ENCODE results near the gene INPP4B.

Gene INPP4B

GRCh38 chr4:142778900-142779299 is 67.2 kb downstream of the INPP4B start:
- DNase-seq (ENCODE audit: low read depth): peak; percentile 11
- no peak for TF ChIP-seq CTCF (IDR thresholded peaks at IDR 0.05; ENCODE audit: insufficient read depth, low read depth, low read length, missing control alignments)

GRCh38 chr4:142778430-142778829 is 67.7 kb downstream of the INPP4B start:
- H3K4me3 ChIP-seq (ENCODE audit: low read length): no peak overlapping the region
- no peak for DNase-seq (ENCODE audit: low read depth)
- no peak for TF ChIP-seq CTCF (IDR thresholded peaks at IDR 0.05; ENCODE audit: insufficient read depth, low read depth, low read length, missing control alignments)

More at GRCh38 chr4:142778900-142779299, 67.2 kb downstream of the INPP4B start:
- no peak overlapping the region for H3K4me3 ChIP-seq (ENCODE audit: low read length)

GRCh38 chr4:142777045-142777743 is 68.9 kb downstream of the INPP4B start:
- peak; percentile 90 for DNase-seq (ENCODE audit: low read depth)
- TF ChIP-seq CTCF (IDR thresholded peaks at IDR 0.05; ENCODE audit: insufficient read depth, low read depth, low read length, missing control alignments): no peak
- H3K4me3 ChIP-seq (ENCODE audit: low read length): no peak overlapping the region

- DNase-seq (ENCODE audit: low read depth): no peak
- no peak overlapping the region for H3K4me3 ChIP-seq (ENCODE audit: low read length)
- TF ChIP-seq CTCF (IDR thresholded peaks at IDR 0.05; ENCODE audit: insufficient read depth, low read depth, low read length, missing control alignments): no peak
Measured at GRCh38 chr4:142776026-142776425, 70.1 kb downstream of the INPP4B start.

GRCh38 chr4:142773505-142773904 is 72.6 kb downstream of the INPP4B start:
- no peak for TF ChIP-seq CTCF (IDR thresholded peaks at IDR 0.05; ENCODE audit: insufficient read depth, low read depth, low read length, missing control alignments)

GRCh38 chr4:142762280-142762679 is 83.8 kb downstream of the INPP4B start:
- TF ChIP-seq CTCF (IDR thresholded peaks at IDR 0.05; ENCODE audit: insufficient read depth, low read depth, low read length, missing control alignments): no peak
- no peak for DNase-seq (ENCODE audit: low read depth)
- no peak overlapping the region for H3K4me3 ChIP-seq (ENCODE audit: low read length)

More at GRCh38 chr4:142773505-142773904, 72.6 kb downstream of the INPP4B start:
- H3K4me3 ChIP-seq (ENCODE audit: low read length): no peak overlapping the region
- no peak for DNase-seq (ENCODE audit: low read depth)
